Upper lobe of left lung (tissue), 4 donors: ENCODE data around the gene MRFAP1.

Experiments used
- CTCF ChIP-seq, 6 experiments: fragments of 450-650 bp in 4 of 6; fragments of 200-600 bp in 2 of 6; sonication (generic) in 2 of 6; IDR thresholded peaks; one replicate each; pipeline ENCODE4 v1.5.1; 2016 to 2019; ENCODE audit warnings: antibody characterized with exemption in 6 of 6
- EP300 ChIP-seq, 4 donors: sonication (generic); formaldehyde crosslinking; IDR thresholded peaks; one replicate each; pipeline ENCODE4 v1.5.1; 2017; ENCODE audit warnings: antibody characterized with exemption in 4 of 4, control low read depth in 2 of 4
- POLR2AphosphoS5 ChIP-seq, 2 donors: sonication (generic); formaldehyde crosslinking; IDR thresholded peaks; one replicate each; pipeline ENCODE4 v1.5.1; 2017; ENCODE audit warnings: antibody characterized with exemption in 2 of 2

DNA sequence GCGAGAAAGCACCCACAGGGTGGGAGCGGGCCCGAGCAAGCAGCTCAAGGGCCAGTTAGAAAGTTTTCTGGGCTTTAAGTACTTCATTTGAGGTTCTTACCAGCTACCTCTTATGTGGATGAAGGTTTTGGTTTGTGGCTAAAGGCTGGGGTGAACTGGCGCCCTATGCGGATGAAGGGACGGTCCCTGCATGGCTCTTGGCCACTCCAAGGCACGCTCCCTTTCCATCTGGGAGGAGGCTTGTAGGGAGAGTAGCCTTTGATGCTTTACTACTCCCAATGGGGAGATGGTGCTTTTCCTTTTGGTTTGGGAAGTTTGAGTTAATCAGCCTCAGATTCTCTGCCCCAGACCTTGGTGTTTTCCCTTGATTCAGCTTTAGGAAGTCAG lies 17.7 kb downstream of the MRFAP1 start:
- TF ChIP-seq CTCF (IDR thresholded peaks at IDR 0.05): no peak
- TF ChIP-seq EP300 (IDR thresholded peaks at IDR 0.05): no peak
- TF ChIP-seq POLR2AphosphoS5 (IDR thresholded peaks at IDR 0.05): no peak
